ENCODE measurements around the gene VPS29.
"Not testable (repeated sequence)": the region's sequence is repeated elsewhere in the genome, so short reads cannot be mapped to it uniquely, and the experiment has no call there.

The VPS29 gene

GRCh38 chr12:110520876-110521712 is 19.2 kb upstream of the VPS29 start:
- DNase-seq: not testable (repeated sequence)

GRCh38 chr12:110518014-110518413 is 16.1 kb upstream of the VPS29 start:
- DNase-seq: not testable (repeated sequence)

GRCh38 chr12:110516995-110517394 is 15.1 kb upstream of the VPS29 start:
- no peak for DNase-seq

- DNase-seq: no peak
Observed at GRCh38 chr12:110514363-110514762, 12.5 kb upstream of the VPS29 start.

GRCh38 chr12:110513842-110514241 is 11.9 kb upstream of the VPS29 start:
- no peak for DNase-seq

GRCh38 chr12:110508071-110508586 is 6.2 kb upstream of the VPS29 start:
- no peak for DNase-seq

GRCh38 chr12:110505332-110505731 is 3.4 kb upstream of the VPS29 start:
- no peak for DNase-seq

- DNase-seq: no peak
Observed at GRCh38 chr12:110503432-110503831, 1.5 kb upstream of the VPS29 start.

GRCh38 chr12:110501399-110501751 is 536 bp downstream of the VPS29 start:
- DNase-seq: peak; percentile 25

- peak; percentile 24 for DNase-seq
Observed at GRCh38 chr12:110498984-110499706, 2.8 kb downstream of the VPS29 start.

GRCh38 chr12:110475426-110475825 is 26.5 kb downstream of the VPS29 start:
- DNase-seq: no peak

- DNase-seq: peak; percentile 99
Observed at GRCh38 chr12:110468214-110469048, 33.5 kb downstream of the VPS29 start, which contains the start of the genes FAM216A and GPN3. Gene FAM216A, plus strand, starts transcription at chr12:110468845. Its CDS starts 31 bp downstream, at chr12:110468876. Gene GPN3, minus strand, starts transcription at chr12:110468257. Its CDS starts 54 bp downstream, at chr12:110468203.

GRCh38 chr12:110467847-110468213 is 34.1 kb downstream of the VPS29 start:
- DNase-seq: no peak

- DNase-seq: no peak
Observed at GRCh38 chr12:110466791-110467190, 35.1 kb downstream of the VPS29 start.

GRCh38 chr12:110465765-110466164 is 36.1 kb downstream of the VPS29 start:
- DNase-seq: not testable (repeated sequence)

- DNase-seq: no peak
Observed at GRCh38 chr12:110465024-110465423, 36.9 kb downstream of the VPS29 start.

GRCh38 chr12:110461189-110461588 is 40.7 kb downstream of the VPS29 start:
- not testable (repeated sequence) for DNase-seq

- DNase-seq: no peak
Observed at GRCh38 chr12:110458756-110459155, 43.2 kb downstream of the VPS29 start.

GRCh38 chr12:110453569-110454296 is 48.2 kb downstream of the VPS29 start:
- no peak for DNase-seq

GRCh38 chr12:110451263-110451662 is 50.6 kb downstream of the VPS29 start:
- DNase-seq: no peak

GRCh38 chr12:110449799-110450497 is 52.0 kb downstream of the VPS29 start, which contains the start of gene ARPC3:
Gene ARPC3, minus strand, starts transcription at chr12:110450337. Its CDS starts 77 bp downstream, at chr12:110450260.
- peak; percentile 94 for DNase-seq

Measured in fibroblast of upper back skin (primary cell).